HepG2 (cell line): ENCODE measurements around the gene CHID1. TPM values are rescaled to one million over a fixed set of nuclear protein-coding genes. Genes with fewer than 3 reads are reported as not detected.

Experiments
- ATAC-seq: fragments of 200-7000 bp; cut with Tn5 transposase; 3 replicates; pipeline ENCODE4 v1.9.1; 2020; ENCODE audit warnings: mild to moderate bottlenecking, moderate library complexity
- BruUV-seq: library from RNA; stranded (reverse); fragments of 400-500 nt; replicated peaks from 2 replicates; lab custom pipeline; 2021; lab: Mats Ljungman, UMichigan
- CTCF ChIA-PET: fragments of 300-600 bp; formaldehyde crosslinking; extraction: SDS; loops from one replicate; lab custom pipeline; 2021; ENCODE audit warnings: low total read pairs, inconsistent platforms, low intra/inter-chr PET ratio; lab: Yijun Ruan, JAX
- POLR2A ChIA-PET: fragments of 350-600 bp; sonication (Branson Sonifier 250); formaldehyde crosslinking; loops from one replicate; lab custom pipeline; 2020; ENCODE audit warnings: antibody characterized with exemption, inconsistent platforms; lab: Yijun Ruan, JAX
- DNase-seq: peaks from one replicate; pipeline ENCODE4 v3.0.0-alpha.2; 2015; ENCODE audit warnings: low spot score
- FAIRE-seq: peaks from 3 replicates; lab custom pipeline; 2011; peaks lifted over from hg19 to GRCh38; lab: Jason Lieb, UNC
- H2AFZ ChIP-seq: one replicate; pipeline ENCODE4 v1.6.1; 2011; ENCODE audit warnings: low read length, inconsistent platforms
- H3K27ac ChIP-seq: fragments of 300-600 bp; 3 replicates; pipeline ENCODE4 v1.8.0; 2011; ENCODE audit warnings: mixed run types, mild to moderate bottlenecking, mixed read lengths, low read length, inconsistent platforms; ENCODE audit not compliant: insufficient read depth; ENCODE audit errors: extremely low read length
- H3K27me3 ChIP-seq, 2 experiments: fragments of 200-600 bp in 1 of 2; 2 replicates in 1 of 2; 3 replicates in 1 of 2; pipeline versions ENCODE4 v1.6.0 to v1.8.0; 2011; ENCODE audit warnings: low read length in 2 of 2, mild to moderate bottlenecking in 2 of 2, moderate library complexity in 2 of 2, inconsistent platforms in 1 of 2; ENCODE audit not compliant: insufficient read depth in 2 of 2, control insufficient read depth in 1 of 2
- H3K36me3 ChIP-seq, 2 experiments: fragments of 200-600 bp in 1 of 2; replicated peaks in 1 of 2; 2 replicates in 1 of 2; 3 replicates in 1 of 2; pipeline versions ENCODE4 v1.5.1 to v1.8.0; 2011; ENCODE audit warnings: low read length in 2 of 2, inconsistent platforms in 1 of 2; ENCODE audit not compliant: insufficient read depth in 2 of 2, control insufficient read depth in 1 of 2
- H3K4me1 ChIP-seq: 2 replicates; pipeline ENCODE4 v1.5.1; 2012; ENCODE audit warnings: low read length, inconsistent platforms; ENCODE audit not compliant: insufficient read depth
- H3K4me2 ChIP-seq: 2 replicates; pipeline ENCODE4 v1.6.0; 2011; ENCODE audit warnings: low read depth, low read length, inconsistent platforms
- H3K4me3 ChIP-seq, 3 experiments: fragments of 200-600 bp in 1 of 3; sonication (generic), shearing (Covaris generic) in 1 of 3; replicated peaks in 1 of 3; 2 replicates each; pipeline ENCODE4 v1.5.1; 2011 to 2016; ENCODE audit warnings: low read length in 3 of 3, inconsistent platforms in 2 of 3, low read depth in 2 of 3, mild to moderate bottlenecking in 2 of 3, control low read depth in 1 of 3, mixed read lengths in 1 of 3; ENCODE audit not compliant: insufficient read depth in 1 of 3
- H3K79me2 ChIP-seq: one replicate; pipeline ENCODE4 v1.6.1; 2011; ENCODE audit warnings: low read length, inconsistent platforms; ENCODE audit not compliant: insufficient read depth
- H3K9ac ChIP-seq: 2 replicates; pipeline ENCODE4 v1.6.0; 2011; ENCODE audit warnings: mild to moderate bottlenecking, low read depth, low read length, inconsistent platforms; ENCODE audit not compliant: insufficient read depth
- H3K9me3 ChIP-seq: 2 replicates; pipeline ENCODE4 v1.5.1; 2012; ENCODE audit warnings: mild to moderate bottlenecking, low read length
- H4K20me1 ChIP-seq: 2 replicates; pipeline ENCODE4 v1.6.0; 2011; ENCODE audit warnings: inconsistent platforms, mild to moderate bottlenecking, low read length, moderate library complexity; ENCODE audit not compliant: insufficient read depth
- AGO2 ChIP-seq: fragments of 200-400 bp; formaldehyde crosslinking; optimal IDR thresholded peaks from 2 replicates; pipeline ENCODE3; 2017; ENCODE audit warnings: mild to moderate bottlenecking, low read depth, low read length, moderate library complexity
- EP300 ChIP-seq, 3 experiments: sonication (generic) in 1 of 3; formaldehyde crosslinking in 1 of 3; IDR thresholded peaks; 2 replicates each; pipeline versions ENCODE4 v1.5.1 to v1.6.1; 2011 to 2020; ENCODE audit warnings: low read depth in 2 of 3, low read length in 2 of 3, borderline replicate concordance in 1 of 3, improper control_type of control experiment in 1 of 3, mild to moderate bottlenecking in 1 of 3, missing genetic modification reagents in 1 of 3, moderate library complexity in 1 of 3
- FOSL2 ChIP-seq: sonication (generic); formaldehyde crosslinking; IDR thresholded peaks from 2 replicates; pipeline ENCODE4 v1.4.0; 2020; ENCODE audit warnings: missing genetic modification reagents
- FOXK1 ChIP-seq: sonication (generic); formaldehyde crosslinking; IDR thresholded peaks from 2 replicates; pipeline ENCODE4 v1.4.0; 2020; ENCODE audit warnings: low read depth, missing genetic modification reagents, borderline replicate concordance
- GABPA ChIP-seq, 2 experiments: IDR thresholded peaks; 2 replicates each; pipeline ENCODE4 v1.6.1; 2011 to 2016; ENCODE audit warnings: low read depth in 2 of 2, low read length in 1 of 2, missing biosample characterization in 1 of 2, missing genetic modification characterization in 1 of 2
- HNRNPL ChIP-seq: fragments of 200-400 bp; formaldehyde crosslinking; IDR thresholded peaks from 2 replicates; pipeline ENCODE4 v1.6.1; 2017; ENCODE audit warnings: mild to moderate bottlenecking, low read depth, low read length
- IKZF4 ChIP-seq: sonication (generic); formaldehyde crosslinking; IDR thresholded peaks from 2 replicates; pipeline ENCODE4 v1.5.1; 2020; ENCODE audit warnings: borderline replicate concordance, mild to moderate bottlenecking, low read depth, missing genetic modification reagents; ENCODE audit errors: not compliant biosample characterization
- JUND ChIP-seq: sonication (generic); formaldehyde crosslinking; IDR thresholded peaks from 2 replicates; pipeline ENCODE4 v1.8.0; 2022; ENCODE audit warnings: mild to moderate bottlenecking, missing genetic modification reagents
- MLLT10 ChIP-seq: sonication (generic); formaldehyde crosslinking; IDR thresholded peaks from 2 replicates; pipeline ENCODE4 v1.4.0; 2020; ENCODE audit warnings: missing genetic modification reagents
- PITX1 ChIP-seq: sonication (generic); formaldehyde crosslinking; IDR thresholded peaks from 2 replicates; pipeline ENCODE4 v1.5.1; 2020; ENCODE audit warnings: mild to moderate bottlenecking, missing genetic modification reagents
- SALL2 ChIP-seq: sonication (generic); formaldehyde crosslinking; IDR thresholded peaks from 2 replicates; pipeline ENCODE4 v1.8.1; 2023; ENCODE audit warnings: mild to moderate bottlenecking, missing genetic modification reagents, inconsistent platforms
- SP1 ChIP-seq, 2 experiments: fragments of 450-650 bp in 1 of 2; sonication (generic) in 1 of 2; formaldehyde crosslinking in 1 of 2; IDR thresholded peaks; 2 replicates each; pipeline versions ENCODE4 v1.4.0 to v1.6.1; 2016 to 2020; ENCODE audit warnings: missing genetic modification reagents in 1 of 2
- STAG1 ChIP-seq: sonication (generic); formaldehyde crosslinking; IDR thresholded peaks from 2 replicates; pipeline ENCODE4 v1.4.0; 2020; ENCODE audit warnings: missing genetic modification reagents
- ZNF24 ChIP-seq: fragments of 450-650 bp; IDR thresholded peaks from 2 replicates; pipeline ENCODE4 v1.6.1; 2017; ENCODE audit warnings: antibody characterized with exemption, mild to moderate bottlenecking
- ZNF292 ChIP-seq: sonication (generic); formaldehyde crosslinking; IDR thresholded peaks from 2 replicates; pipeline ENCODE4 v1.8.1; 2022; ENCODE audit warnings: mild to moderate bottlenecking, low read depth, missing genetic modification reagents, borderline replicate concordance
- ZNF329 ChIP-seq: sonication (generic); formaldehyde crosslinking; IDR thresholded peaks from 2 replicates; pipeline ENCODE4 v1.9.0; 2021; ENCODE audit warnings: low read depth, mild to moderate bottlenecking, missing genetic modification reagents
- ZNF598 ChIP-seq: sonication (generic); formaldehyde crosslinking; IDR thresholded peaks from 2 replicates; pipeline ENCODE4 v1.5.1; 2020; ENCODE audit warnings: mild to moderate bottlenecking, missing genetic modification reagents, borderline replicate concordance
- WGBS: methylation state at CpG from one replicate; pipeline ENCODE4 v1.1.6; 2017; ENCODE audit warnings: low lambda C conversion rate; 5-methylcytosine and 5-hydroxymethylcytosine counted together
- in situ Hi-C: cut with HindIII; loops from 2 replicates; pipeline ENCODE4 v1.10.0; 2017; ENCODE audit warnings: low pct_unique_long_range_greater_than_20kb; ENCODE audit not compliant: extremely low pct_ligation_motif_present
- intact Hi-C: fragments of 100-400 bp; cut with micrococcal nuclease; formaldehyde crosslinking; loops from one replicate; pipeline ENCODE4 v1.10.0; 2022; ENCODE audit not compliant: unreplicated experiment
- polyA plus RNA-seq, 8 experiments: library from polyadenylated mRNA; depleted of rRNA in 3 of 8; stranded (reverse) in 7 of 8; unstranded in 1 of 8; fragments of >200 nt; fragmentation: Illumina TruSeq in 4 of 8; extraction: Trizol in 4 of 8; gene quantifications; 2 replicates each; pipeline versions ENCODE4 v1.2.1 to v1.2.3, GENCODE V29; 2011 to 2016; ENCODE audit warnings: low read depth in 4 of 8, missing spikeins in 1 of 8, mixed read lengths in 1 of 8; ENCODE audit not compliant: insufficient read depth in 1 of 8
- total RNA-seq, 5 experiments: library from RNA; depleted of rRNA; stranded (reverse); fragments of >200 nt; fragmentation: Illumina TruSeq; extraction: Trizol; gene quantifications; 2 replicates each; pipeline ENCODE4 v1.2.3, GENCODE V29; 2016; ENCODE audit warnings: low read depth in 1 of 5
- TF ChIP-seq, protein P1 (sequence below): sonication (generic); formaldehyde crosslinking; IDR thresholded peaks from 2 replicates; pipeline ENCODE4 v1.4.0; 2020; ENCODE audit warnings: mild to moderate bottlenecking, missing genetic modification reagents
- TF ChIP-seq, protein P2 (sequence below): sonication (generic); formaldehyde crosslinking; IDR thresholded peaks from 2 replicates; pipeline ENCODE4 v1.8.1; 2023; ENCODE audit warnings: mild to moderate bottlenecking, missing genetic modification reagents, borderline replicate concordance

The CHID1 gene
- total and polyA plus RNA-seq, 2 of the 13 experiments (the other 11 are each of a cell fraction or from before 2014, with no cell fraction given) = 65.1 to 93.6 TPM

DNA sequence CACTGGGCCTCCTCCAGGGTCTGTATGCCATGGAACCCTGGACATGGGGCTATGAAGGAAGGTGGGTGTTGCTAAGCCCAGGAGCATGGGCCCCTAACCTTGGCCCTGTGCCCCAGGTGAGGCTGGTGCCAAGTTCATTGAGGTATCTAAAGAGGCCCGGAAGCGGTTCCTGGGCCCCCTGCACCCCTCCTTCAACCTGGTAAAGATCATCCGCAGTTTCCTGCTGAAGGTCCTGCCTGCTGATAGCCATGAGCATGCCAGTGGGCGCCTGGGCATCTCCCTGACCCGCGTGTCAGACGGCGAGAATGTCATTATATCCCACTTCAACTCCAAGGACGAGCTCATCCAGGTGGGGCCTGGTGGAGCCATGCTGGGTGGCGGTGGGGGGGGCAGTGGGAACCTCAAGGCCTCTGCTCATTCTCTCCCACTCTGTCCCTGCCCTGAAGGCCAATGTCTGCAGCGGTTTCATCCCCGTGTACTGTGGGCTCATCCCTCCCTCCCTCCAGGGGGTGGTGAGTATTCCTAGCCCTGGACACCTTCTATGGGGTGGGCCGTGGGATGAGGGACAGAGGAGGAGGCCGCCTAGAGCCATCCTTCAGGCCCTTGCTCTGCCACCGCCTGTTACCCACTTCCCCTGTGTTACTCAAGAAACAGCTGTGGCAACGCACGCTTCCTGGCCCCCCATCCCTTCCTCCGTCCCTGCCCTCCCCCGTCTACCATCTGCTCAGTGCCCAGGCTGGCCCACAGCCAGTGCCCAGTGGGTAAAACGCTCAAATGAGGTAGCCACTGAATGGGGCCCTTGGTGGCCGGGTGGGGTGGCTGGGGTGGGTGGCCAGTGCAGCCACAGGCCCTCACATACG lies 88.9 kb downstream of the CHID1 start (continued):
- no peak for TF ChIP-seq ZNF598 (CRISPR knock-in tag)
- TF ChIP-seq, all 625 proteins: peak for 5

- H3K9ac ChIP-seq = peak overlapping the region; percentile 92
- CTCF ChIA-PET = no interaction called here
- ATAC-seq = peak; percentile 32
- no peak for TF ChIP-seq GABPA (IDR thresholded peaks at IDR 0.05; ENCODE audit: low read depth, low read length)
- no peak for TF ChIP-seq GABPA (CRISPR knock-in tag; IDR thresholded peaks at IDR 0.05; ENCODE audit: low read depth)
- peak; percentile 93 for TF ChIP-seq HNRNPL
- TF ChIP-seq, protein P1, sequence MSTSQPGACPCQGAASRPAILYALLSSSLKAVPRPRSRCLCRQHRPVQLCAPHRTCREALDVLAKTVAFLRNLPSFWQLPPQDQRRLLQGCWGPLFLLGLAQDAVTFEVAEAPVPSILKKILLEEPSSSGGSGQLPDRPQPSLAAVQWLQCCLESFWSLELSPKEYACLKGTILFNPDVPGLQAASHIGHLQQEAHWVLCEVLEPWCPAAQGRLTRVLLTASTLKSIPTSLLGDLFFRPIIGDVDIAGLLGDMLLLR (CRISPR knock-in tag) = 0 out of 2 replicates have a peak, but pooled peaks have one; percentile 2
- no peak for TF ChIP-seq ZNF329 (CRISPR knock-in tag)
- no peak for TF ChIP-seq SP1 (IDR thresholded peaks at IDR 0.05)
- 0 out of 2 replicates have a peak, but pooled peaks have one; percentile 21 for TF ChIP-seq SP1 (CRISPR knock-in tag; IDR thresholded peaks at IDR 0.05)
- TF ChIP-seq SALL2 (CRISPR knock-in tag) = no peak
- no peak for TF ChIP-seq ZNF292 (CRISPR knock-in tag)
- no peak for TF ChIP-seq EP300 (IDR thresholded peaks at IDR 0.05; ENCODE audit: low read depth in 2 of 2, low read length in 2 of 2)
- no peak; the same call in 1 of the 2 replicates for TF ChIP-seq EP300 (CRISPR knock-in tag; IDR thresholded peaks at IDR 0.05; ENCODE audit: borderline replicate concordance)
- TF ChIP-seq IKZF4 (CRISPR knock-in tag) = no peak
- peak; percentile 98 for TF ChIP-seq FOSL2 (CRISPR knock-in tag)
- 0 out of 2 replicates have a peak, but pooled peaks have one; percentile 38 for TF ChIP-seq JUND (CRISPR knock-in tag)
- TF ChIP-seq AGO2 = peak; percentile 75
- TF ChIP-seq FOXK1 (CRISPR knock-in tag) = no peak
- no peak for TF ChIP-seq ZNF24
- TF ChIP-seq, protein P2, sequence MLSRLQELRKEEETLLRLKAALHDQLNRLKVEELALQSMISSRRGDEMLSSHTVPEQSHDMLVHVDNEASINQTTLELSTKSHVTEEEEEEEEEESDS (CRISPR knock-in tag) = no peak
- TF ChIP-seq PITX1 = no peak
- TF ChIP-seq MLLT10 = no peak
- TF ChIP-seq STAG1 = no peak
These were observed 89.7 kb downstream of the CHID1 start for GRCh38 chr11:820655-821511.

More at GRCh38 chr11:820655-821511, 89.7 kb downstream of the CHID1 start:
- H3K27ac ChIP-seq = peak overlapping the region; percentile 92
- DNase-seq = peak; percentile 70
- BruUV-seq = no TSS peak
- H3K9me3 ChIP-seq = no peaks in the 10 kb centered on the region
- POLR2A ChIA-PET = interaction anchor here (1.6 to 9.2 kb wide), 10 partner anchors 8 to 245 kb away, joined by 8 to 264 read pairs (median 24); partner anchors contain the start of genes CD151, CRACR2B, EPS8L2 and PHRF1
- H3K4me1 ChIP-seq = peaks cover 35% of the 10 kb centered on the region
- peaks cover 20% of the 10 kb centered on the region for H3K79me2 ChIP-seq
- H3K4me2 ChIP-seq = peak overlapping the region; percentile 98
- H3K27me3 ChIP-seq = no peaks in the 10 kb centered on the region; a peak in 1 of 5 replicates
- peaks cover 20% of the 10 kb centered on the region for H4K20me1 ChIP-seq
- peak overlapping the region; percentile 80 to 98 (median 94) for H3K4me3 ChIP-seq
- intact Hi-C loops (no loop called here), in situ Hi-C loops (no loop called here)
- peak; percentile 8 for FAIRE-seq
- peaks cover 8 to 22% of the 10 kb centered on the region in 2 experiments; a peak in 4 of 5 replicates for H3K36me3 ChIP-seq
- WGBS = 44% methylated on average over 3 of the region's 11 CpGs
- H2AFZ ChIP-seq = no peak overlapping the region
